Left cardiac atrium (tissue), 4 donors: ENCODE measurements around the gene OCLN. TPM values are rescaled to one million over a fixed set of nuclear protein-coding genes. Genes with fewer than 3 reads are reported as not detected.
A peak's percentile ranks its signal among the peaks of the same experiment; 100 is the strongest.
"Not testable (repeated sequence)": the region's sequence is repeated elsewhere in the genome, so short reads cannot be mapped to it uniquely, and the experiment has no call there.

Experiments
- ATAC-seq, 2 donors: fragments of 200-7000 bp; cut with Tn5 transposase; one replicate each; pipeline ENCODE4 v1.9.1; 2020; ENCODE audit warnings: mild to moderate bottlenecking in 2 of 2, moderate library complexity in 2 of 2
- DNase-seq: peaks from one replicate; pipeline ENCODE4 v3.0.0-alpha.2; 2020
- intact Hi-C, 2 donors: fragments of 100-400 bp; cut with DNase I; formaldehyde crosslinking; loops; one replicate each; pipeline versions ENCODE4 v1.14.1 to v1.15.1; 2022 to 2023
- total RNA-seq, 2 donors: library from RNA; stranded (reverse); fragmentation: NEBNext Ultra II Directional; extraction: Animal tissue kit (Norgen Biotek cat#: 25700); gene quantifications; one replicate each; pipeline ENCODE4 v1.2.1, GENCODE V29; 2021
- donor health status: DM: no; HTN: yes; CAD: no.
- donor health status: DM: no; HTN: yes; CAD: no; lungs with severe emphysema.
- donor health status: DM: yes; HTN: yes; CAD: no.
- donor health status: Dilated cardiomyopathy.

Gene OCLN
- total RNA-seq, 2 donors from 2014 or later, result 1.7 to 2.0 TPM

DNA sequence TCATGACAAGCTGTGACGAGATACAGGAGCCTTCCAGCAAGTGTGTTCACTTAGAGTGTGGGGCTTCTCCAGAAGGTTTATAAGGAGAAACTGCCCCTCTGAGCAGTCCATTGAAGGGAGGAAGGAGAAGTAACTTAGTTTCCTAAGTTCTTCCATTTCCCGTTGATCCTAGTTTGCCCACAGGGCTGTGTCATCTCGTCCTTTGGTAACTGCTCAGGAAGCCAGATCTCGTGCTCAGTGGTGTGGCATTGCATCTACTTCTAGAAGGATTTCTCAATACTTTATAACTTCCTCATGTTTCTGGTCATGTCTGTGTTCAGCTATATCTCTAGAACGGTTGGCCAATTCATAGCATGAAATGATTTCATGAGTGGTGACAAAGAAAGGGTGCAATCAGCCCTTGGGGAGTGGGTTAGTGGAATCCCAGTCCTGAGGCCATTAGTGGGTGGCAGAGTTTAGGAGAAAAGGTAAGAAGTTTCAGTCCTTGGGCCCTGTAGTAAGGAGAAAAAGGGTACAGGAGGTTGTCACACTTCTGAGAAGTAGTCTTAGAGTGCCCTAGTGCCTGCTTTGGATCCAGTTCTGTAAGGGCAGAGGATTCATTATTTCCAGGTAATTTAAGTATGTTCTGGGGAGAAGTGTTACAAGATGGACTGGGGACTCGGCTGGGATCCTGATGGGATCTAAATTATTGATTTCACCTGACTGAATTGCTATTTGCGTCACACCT is 103.7 kb downstream of the OCLN start:
- ATAC-seq, result peak; percentile 65 to 89
- DNase-seq, intact Hi-C loops: not testable (repeated sequence)

DNA sequence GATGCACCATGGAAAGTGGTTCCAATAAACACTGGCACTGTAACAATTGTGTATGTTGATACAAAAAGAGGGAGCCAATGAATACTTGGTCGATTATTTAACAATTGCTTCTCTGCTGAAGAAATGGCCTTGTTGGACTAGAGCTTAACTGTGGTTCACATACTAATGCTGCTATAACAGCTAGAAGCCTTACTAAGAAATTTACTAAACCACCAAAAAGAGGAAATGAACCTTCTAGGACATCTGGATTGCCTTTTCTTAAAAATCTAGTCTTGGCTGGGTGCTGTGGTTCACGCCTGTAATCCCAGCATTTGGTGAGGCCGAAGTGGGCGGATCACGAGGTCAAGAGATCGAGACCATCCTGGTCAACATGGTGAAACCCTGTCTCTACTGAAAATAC is 109.4 kb downstream of the OCLN start:
- not testable (repeated sequence) for ATAC-seq, DNase-seq

DNA sequence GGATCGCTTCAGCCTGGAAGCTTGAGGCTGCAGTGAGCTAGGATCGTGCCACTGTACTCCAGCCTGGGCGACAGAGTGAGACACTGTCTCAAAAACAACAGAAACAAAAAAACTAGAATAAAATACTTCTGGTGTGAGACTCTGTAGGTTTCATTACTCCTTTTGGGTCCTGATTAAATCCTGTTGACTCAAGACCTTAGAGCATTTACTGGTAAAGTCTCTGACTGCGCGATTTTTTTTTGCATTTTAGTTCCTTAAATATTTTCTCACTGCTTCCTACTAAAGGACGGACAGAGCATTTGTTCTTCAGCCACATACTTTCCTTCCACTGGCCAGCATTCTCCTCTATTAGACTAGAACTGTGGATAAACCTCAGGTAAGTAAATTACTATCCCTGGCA is 114.2 kb downstream of the OCLN start:
- intact Hi-C loops, DNase-seq: not testable (repeated sequence)
- ATAC-seq, result peak; percentile 48 to 56

More for the DNA sequence above, 109.4 kb downstream of the OCLN start:
- intact Hi-C loops, result not testable (repeated sequence)

Other genes with a start within 250 kb of the OCLN start
- gene CCDC125, start 160.0 kb upstream of the OCLN start, total RNA-seq, result 1 to 10 TPM; 3.5 to 3.7 TPM
- 10 to 100 TPM; 34.4 to 36.1 TPM for gene AK6, start 123.3 kb upstream of the OCLN start, total RNA-seq
- 10 to 100 TPM; 31.2 to 42.1 TPM for gene TAF9, start 123.3 kb upstream of the OCLN start, total RNA-seq
- 10 to 100 TPM; 15.0 to 17.4 TPM for gene RAD17, start 123.0 kb upstream of the OCLN start, total RNA-seq
- 1 to 10 TPM; 2.0 to 2.2 TPM for gene MARVELD2, start 77.7 kb upstream of the OCLN start, total RNA-seq
- 10 to 100 TPM; 14.6 to 17.0 TPM for gene GTF2H2C, start 67.4 kb downstream of the OCLN start, total RNA-seq